ENCODE data around the gene ACOT7.

GRCh38 chr1:6243053-6243834 is 150.3 kb downstream of the ACOT7 start:
- TF ChIP-seq CTCF (IDR thresholded peaks at IDR 0.05) = no peak
- TF ChIP-seq POLR2A (IDR thresholded peaks at IDR 0.05) = no peak

Data from esophagus squamous epithelium (tissue), 4 donors.